Urinary bladder (tissue), 4 donors: ENCODE measurements around the gene LPAR2. TPM values are rescaled to one million over a fixed set of nuclear protein-coding genes. Genes with fewer than 3 reads are reported as not detected.
"Not testable (repeated sequence)": the region's sequence is repeated elsewhere in the genome, so short reads cannot be mapped to it uniquely, and the experiment has no call there.

Experiments
- DNase-seq: peaks from one replicate; pipeline ENCODE4 v3.0.0-alpha.2; 2015; ENCODE audit errors: extremely low spot score
- H3K27ac ChIP-seq: one replicate; pipeline ENCODE4 v1.5.1; 2013; ENCODE audit warnings: low read depth, mild to moderate bottlenecking, moderate library complexity
- H3K36me3 ChIP-seq: one replicate; pipeline ENCODE4 v1.6.1; 2013; ENCODE audit warnings: mild to moderate bottlenecking, moderate library complexity; ENCODE audit not compliant: insufficient read depth
- H3K4me1 ChIP-seq: one replicate; pipeline ENCODE4 v1.6.1; 2013; ENCODE audit warnings: mild to moderate bottlenecking, moderate library complexity; ENCODE audit not compliant: insufficient read depth
- H3K4me3 ChIP-seq: one replicate; pipeline ENCODE4 v1.5.1; 2013; ENCODE audit warnings: low read depth, low read length
- WGBS: extraction: QIAGEN DNeasy Blood & Tissue Kit; methylation state at CpG from one replicate; pipeline ENCODE4 v1.1.7; 2013; 5-methylcytosine and 5-hydroxymethylcytosine counted together
- polyA plus RNA-seq: library from polyadenylated mRNA; stranded (reverse); fragments of 200-250 nt; gene quantifications from one replicate; pipeline ENCODE4 v1.2.3, GENCODE V29; 2013
- total RNA-seq: library from RNA; depleted of rRNA; stranded (reverse); fragments of >200 nt; gene quantifications from one replicate; pipeline ENCODE4 v1.2.3, GENCODE V29; 2014
- donor health status: healthy with polysubstance abuse.
- donor health status: healthy.

LPAR2 gene
- total RNA-seq: 4.1 TPM
- polyA plus RNA-seq: 4.9 TPM

DNA sequence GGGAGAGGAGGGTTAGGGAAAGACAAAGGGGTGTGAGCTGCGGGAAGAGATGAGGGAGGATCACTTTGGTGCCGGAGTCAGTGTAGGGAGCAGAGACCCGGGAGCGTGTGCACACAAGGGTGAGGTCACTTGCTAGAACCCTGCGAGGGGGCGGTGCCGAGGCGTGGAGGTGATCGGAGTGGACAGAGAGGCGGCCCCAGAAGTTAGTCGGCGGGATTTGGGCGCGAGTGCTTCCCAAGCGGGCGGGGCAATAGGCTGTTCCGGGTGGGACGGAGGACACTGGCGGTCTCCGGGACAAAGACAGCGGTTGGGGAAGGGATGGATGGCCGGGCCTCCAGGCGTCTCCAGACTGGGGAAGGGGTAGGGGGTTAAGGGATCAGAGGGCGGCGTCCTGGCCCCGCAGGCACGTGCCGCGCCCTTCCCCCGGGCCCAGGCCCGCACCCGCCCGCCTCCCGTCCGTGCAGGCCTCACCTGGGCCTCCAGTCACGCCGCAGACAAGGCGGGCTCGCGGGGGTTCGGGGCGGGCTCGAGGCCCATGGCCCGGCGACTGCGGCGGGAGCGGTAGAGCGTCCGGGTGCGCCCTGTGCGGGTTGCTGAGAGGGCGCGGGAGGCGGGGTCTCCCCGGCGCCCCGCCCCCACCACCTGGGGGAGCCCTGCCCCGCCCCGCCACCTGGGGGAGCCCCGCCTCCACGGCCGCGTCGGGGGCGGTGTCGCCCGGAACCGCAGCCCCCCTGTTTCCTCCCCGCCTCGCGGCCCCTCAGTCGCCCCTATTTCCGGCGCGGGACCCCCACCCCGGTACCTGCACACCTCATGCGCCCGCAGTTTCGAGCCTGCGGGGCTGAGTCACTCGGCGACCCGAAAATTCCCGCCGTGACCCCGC is at the start of gene LPAR2:
LPAR2 (minus strand) TSS at position 600 of the 880 bp plus-strand sequence. CDS start 945 bp downstream, outside the sequence.
- no peaks in the 10 kb centered on the region for H3K4me1 ChIP-seq
- DNase-seq: no peak
- WGBS: 3% methylated on average over 87 of the region's 87 CpGs
- peak within 1 kb of the TSS; percentile 54 for H3K4me3 ChIP-seq
- H3K27ac ChIP-seq: peak within 1 kb of the TSS; percentile 72
- H3K36me3 ChIP-seq: no peaks in the 10 kb centered on the region

DNA sequence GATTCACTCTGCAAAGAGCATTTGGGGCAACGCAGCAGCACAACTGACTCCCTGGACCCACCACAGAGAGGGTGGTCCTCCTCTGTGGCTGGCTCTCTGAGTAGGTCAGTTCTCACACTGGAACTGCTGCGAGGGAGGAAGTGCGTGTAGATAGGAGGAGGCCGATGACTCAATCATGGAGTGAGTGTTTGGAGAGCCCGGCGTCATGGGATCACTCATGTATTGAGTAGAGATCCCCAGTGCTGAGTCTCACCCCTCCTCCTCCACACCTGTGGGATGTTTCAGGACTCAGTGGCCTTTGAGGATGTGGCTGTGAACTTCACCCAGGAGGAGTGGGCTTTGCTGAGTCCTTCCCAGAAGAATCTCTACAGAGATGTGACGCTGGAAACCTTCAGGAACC is 49.6 kb upstream of the LPAR2 start:
- DNase-seq: no peak
- WGBS: 96% methylated on average over 7 of the region's 7 CpGs
- no peak overlapping the region for H3K4me3 ChIP-seq
- H3K36me3 ChIP-seq: peaks cover 7% of the 10 kb centered on the region
- H3K4me1 ChIP-seq: no peaks in the 10 kb centered on the region
- H3K27ac ChIP-seq: no peak overlapping the region

GRCh38 chr19:19674315-19674714 is 46.3 kb upstream of the LPAR2 start:
- Histone ChIP-seq H3K4me1 (peaks cover 2% of the 10 kb centered on the region), H3K36me3 (peaks cover 5% of the 10 kb centered on the region), H3K27ac (no peak overlapping the region), H3K4me3 (no peak overlapping the region)
- WGBS: 98% methylated on average over 6 of the region's 6 CpGs
- DNase-seq: no peak

DNA sequence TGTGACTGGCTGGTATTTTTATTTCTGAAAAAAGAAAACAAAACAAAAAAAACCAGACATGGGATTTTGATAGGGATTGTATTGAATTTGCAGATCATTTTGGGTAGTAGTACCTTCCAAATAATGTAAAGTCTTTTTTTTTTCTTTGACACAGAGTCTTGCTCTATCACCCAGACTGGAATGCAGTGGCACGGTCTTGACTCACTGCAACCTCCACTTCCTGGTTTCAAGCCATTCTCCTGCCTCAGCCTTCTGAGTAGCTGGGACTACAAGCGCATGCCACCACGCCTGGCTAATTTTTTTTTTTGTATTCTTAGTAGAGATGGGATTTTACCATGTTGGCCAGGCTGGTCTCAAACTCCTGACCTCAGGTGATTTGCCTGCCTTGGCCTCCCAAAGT is 44.8 kb upstream of the LPAR2 start:
- WGBS: 95% methylated on average over 3 of the region's 3 CpGs
- DNase-seq: no peak
- H3K36me3 ChIP-seq: no peaks in the 10 kb centered on the region
- H3K4me1 ChIP-seq: peaks cover 4% of the 10 kb centered on the region
- no peak overlapping the region for H3K27ac ChIP-seq
- H3K4me3 ChIP-seq: no peak overlapping the region

DNA sequence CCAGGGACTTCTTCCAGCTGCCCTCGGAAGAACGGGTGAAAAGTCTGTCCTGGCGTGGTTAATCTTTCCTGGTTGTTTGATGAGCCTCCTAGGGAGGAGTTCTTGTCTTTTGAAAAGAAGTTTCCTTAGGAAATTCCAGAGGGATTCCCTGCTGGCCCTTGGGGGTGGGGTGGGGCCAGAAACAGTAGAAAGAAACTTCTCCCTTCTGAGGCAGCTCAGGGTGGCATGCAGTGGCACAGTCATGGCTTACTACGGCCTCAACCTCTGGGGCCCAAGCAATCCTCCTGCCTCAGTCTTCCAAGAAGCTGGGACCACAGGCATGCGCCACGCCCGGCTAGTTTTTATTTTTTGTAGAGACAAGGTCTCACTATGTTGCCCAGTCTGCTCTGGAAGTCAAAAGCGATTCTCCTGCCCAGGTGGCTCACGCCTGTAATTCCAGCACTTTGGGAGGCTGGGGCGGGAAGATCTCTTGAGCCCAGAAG is 42.1 kb upstream of the LPAR2 start:
- no peaks in the 10 kb centered on the region for H3K36me3 ChIP-seq
- 72% methylated on average over 10 of the region's 10 CpGs for WGBS
- DNase-seq: no peak
- no peak overlapping the region for H3K4me3 ChIP-seq
- H3K27ac ChIP-seq: no peak overlapping the region
- H3K4me1 ChIP-seq: peaks cover 4% of the 10 kb centered on the region

DNA sequence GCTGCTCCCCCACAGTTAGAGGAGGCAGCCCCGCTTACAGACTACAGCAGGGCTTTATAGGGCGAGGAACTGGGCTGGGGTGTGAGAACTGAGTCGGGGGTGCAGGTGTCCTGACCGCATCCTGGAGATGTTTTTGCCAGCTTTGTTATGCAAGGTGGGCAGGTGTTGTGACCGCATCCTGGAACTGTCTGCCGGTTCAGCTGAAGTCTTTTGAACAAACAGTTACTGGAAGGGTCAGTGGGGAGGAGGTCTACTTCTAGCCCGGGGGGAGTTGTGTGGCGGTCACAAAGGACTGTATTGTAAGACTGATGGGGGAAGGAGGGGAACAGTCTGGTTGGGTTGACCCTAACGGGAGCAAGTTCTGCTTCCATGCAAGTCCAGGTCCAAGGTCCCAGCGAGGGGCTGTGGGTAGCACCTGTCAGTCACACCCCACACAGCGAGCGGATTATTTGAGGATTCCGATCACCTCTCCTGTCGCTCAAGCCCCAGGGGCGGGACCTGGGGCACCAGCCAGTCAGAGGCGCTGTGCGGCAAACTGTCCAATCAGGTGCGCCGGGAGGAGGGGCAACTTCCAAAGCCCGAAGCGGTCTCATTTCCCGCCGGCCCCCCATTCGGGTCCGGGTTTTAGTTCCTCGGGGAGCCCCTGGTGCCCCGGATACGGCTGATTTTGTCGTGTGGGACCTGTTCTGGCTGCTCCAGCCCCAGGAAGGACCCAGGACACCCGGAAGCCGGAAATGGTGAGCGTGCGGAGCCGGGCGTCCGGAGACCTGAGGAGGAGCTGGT is 40.4 kb upstream of the LPAR2 start, which contains the start of gene ZNF101:
ZNF101 (plus strand) TSS at position 610 of the 783 bp plus-strand sequence; CDS start at position 735, 125 bp downstream.
- Histone ChIP-seq H3K27ac (peak within 1 kb of the TSS; percentile 86), H3K4me1 (peaks cover 4% of the 10 kb centered on the region), H3K4me3 (peak within 1 kb of the TSS; percentile 99), H3K36me3 (no peaks in the 10 kb centered on the region)
- WGBS: 4% methylated on average over 36 of the region's 36 CpGs
- DNase-seq: peak; percentile 71

DNA sequence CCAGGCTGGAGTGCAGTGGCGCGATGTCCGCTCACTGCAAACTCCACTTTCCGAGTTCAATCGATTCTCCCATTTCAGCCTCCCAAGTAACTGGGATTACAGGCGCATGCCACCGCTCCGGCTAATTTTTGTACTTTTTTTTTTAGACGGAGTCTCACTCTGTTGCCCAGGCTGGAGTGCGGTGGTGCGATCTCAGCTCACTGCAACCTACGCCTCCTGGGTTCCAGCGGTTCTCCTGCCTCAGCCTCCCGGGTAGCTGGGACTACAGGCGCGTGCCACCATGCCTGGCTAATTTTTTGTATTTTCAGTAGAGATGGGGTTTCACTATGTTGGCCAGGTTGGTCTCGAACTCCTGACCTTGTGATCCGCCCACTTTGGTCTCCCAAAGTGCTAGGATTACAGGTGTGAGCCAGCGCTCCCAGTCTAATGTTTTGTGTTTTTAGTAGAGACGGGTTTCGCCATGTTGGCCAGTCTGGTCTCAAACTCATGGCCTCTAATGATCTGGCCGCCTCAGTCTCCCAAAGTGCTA is 37.5 kb upstream of the LPAR2 start:
- DNase-seq, H3K4me1 ChIP-seq, H3K36me3 ChIP-seq, H3K27ac ChIP-seq, H3K4me3 ChIP-seq: not testable (repeated sequence)
- 97% methylated on average over 22 of the region's 22 CpGs for WGBS

- H3K4me3 ChIP-seq: peak within 1 kb of the TSS; percentile 81
- WGBS: under 1% methylated on average over 85 of the region's 85 CpGs
- no peaks in the 10 kb centered on the region for H3K4me1 ChIP-seq
- peaks cover 2% of the 10 kb centered on the region for H3K36me3 ChIP-seq
- peak within 1 kb of the TSS; percentile 84 for H3K27ac ChIP-seq
- DNase-seq: peak; percentile 94
These were observed 35.5 kb upstream of the LPAR2 start, which contains the start of gene ATP13A1 for GRCh38 chr19:19663256-19664120. TSS of gene ATP13A1 (minus strand) at chr19:19663676. CDS start at chr19:19663666, 10 bp downstream.

- no peak for DNase-seq
- H3K36me3 ChIP-seq: peaks cover 2% of the 10 kb centered on the region
- H3K4me3 ChIP-seq: peak overlapping the region; percentile 81
- H3K4me1 ChIP-seq: no peaks in the 10 kb centered on the region
- 6% methylated on average over 17 of the region's 17 CpGs for WGBS
- peak overlapping the region; percentile 11 for H3K27ac ChIP-seq
These were observed 34.8 kb upstream of the LPAR2 start for GRCh38 chr19:19662871-19663255.

DNA sequence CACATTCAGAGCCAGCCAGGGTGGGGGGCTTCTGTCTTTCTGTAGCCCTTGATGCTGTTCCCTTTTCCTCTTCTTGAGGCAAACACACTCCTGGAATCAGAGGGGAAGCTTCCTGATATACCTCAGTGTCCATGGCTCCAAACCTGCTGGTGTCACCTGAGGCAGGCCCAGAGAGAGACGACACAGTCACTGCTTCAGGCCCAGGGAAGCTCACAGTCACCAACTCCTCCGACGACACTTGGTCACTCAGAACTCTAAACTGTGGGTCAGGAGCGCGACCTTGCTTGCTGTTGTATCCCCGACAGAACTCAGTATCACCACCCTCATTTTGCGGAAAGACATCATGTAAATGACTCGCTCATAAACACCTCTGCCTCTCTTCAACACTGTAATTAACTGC is 34.3 kb upstream of the LPAR2 start:
- H3K36me3 ChIP-seq: peaks cover 2% of the 10 kb centered on the region
- no peak overlapping the region for H3K27ac ChIP-seq
- WGBS: 75% methylated on average over 8 of the region's 8 CpGs
- DNase-seq: no peak
- H3K4me3 ChIP-seq: peak overlapping the region; percentile 81
- H3K4me1 ChIP-seq: no peaks in the 10 kb centered on the region

- no peak for DNase-seq
- Histone ChIP-seq H3K27ac (no peak overlapping the region), H3K4me1 (no peaks in the 10 kb centered on the region), H3K36me3 (peaks cover 2% of the 10 kb centered on the region), H3K4me3 (no peak overlapping the region)
- WGBS: 78% methylated on average over 18 of the region's 18 CpGs
These were observed 33.7 kb upstream of the LPAR2 start for GRCh38 chr19:19661675-19662251.

DNA sequence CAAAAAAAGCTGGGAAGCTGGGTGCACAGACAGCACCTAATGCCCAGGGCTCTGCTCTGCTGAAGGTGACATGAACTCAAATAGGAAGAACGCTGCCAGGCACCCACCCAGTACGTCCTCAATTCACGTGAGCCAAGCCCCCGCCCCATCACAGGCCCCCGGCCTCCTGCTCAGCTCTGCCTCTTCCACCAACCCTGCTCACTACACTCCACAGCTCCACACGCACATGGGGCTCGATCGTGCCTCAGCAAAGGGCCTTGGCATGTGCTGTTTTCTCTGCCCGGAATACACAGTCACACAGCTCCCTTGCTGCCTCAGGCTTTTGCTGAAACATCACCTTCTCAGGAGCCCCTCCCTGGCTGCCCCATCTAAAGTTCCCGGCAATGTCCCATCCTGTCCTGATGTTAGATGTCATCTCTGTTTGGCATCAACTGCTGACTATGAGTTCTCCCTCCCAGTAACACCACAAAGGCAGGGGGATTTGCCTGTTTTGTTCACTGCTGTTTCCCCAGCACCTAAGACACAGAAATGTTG is 33.2 kb upstream of the LPAR2 start:
- WGBS: 84% methylated on average over 10 of the region's 10 CpGs
- DNase-seq: no peak
- Histone ChIP-seq H3K4me3 (no peak overlapping the region), H3K36me3 (peaks cover 2% of the 10 kb centered on the region), H3K27ac (no peak overlapping the region), H3K4me1 (no peaks in the 10 kb centered on the region)
